HG03457 (cell line): ENCODE results near the gene DTWD1.
"Not testable (repeated sequence)": the region's sequence is repeated elsewhere in the genome, so short reads cannot be mapped to it uniquely, and the experiment has no call there.

ENCODE experiments used
- ATAC-seq: cut with Tn5 transposase; IDR thresholded peaks from one replicate; pipeline ENCODE4 v1.9.1; 2021; ENCODE audit warnings: moderate number of reproducible peaks; ENCODE audit not compliant: unreplicated experiment

DTWD1 gene

DNA sequence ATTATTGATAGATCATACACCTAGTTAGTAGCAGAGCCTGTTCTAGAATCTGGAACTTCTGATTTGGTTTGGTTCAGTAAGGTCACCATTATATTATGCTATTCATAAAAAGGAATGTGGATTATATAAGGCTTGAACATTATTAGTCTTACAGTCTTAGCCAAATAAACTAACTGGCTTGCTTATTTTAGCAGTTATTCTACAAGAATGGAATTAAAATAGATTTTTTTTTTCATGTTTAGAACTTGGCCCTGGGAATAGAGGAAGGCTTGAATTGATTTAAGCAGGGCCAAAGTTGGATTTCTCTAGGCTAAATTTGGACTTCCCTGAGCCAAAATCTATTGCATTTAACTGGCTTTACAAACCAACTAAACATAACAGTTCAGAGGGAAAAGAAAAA is 24.4 kb downstream of the DTWD1 start:
- ATAC-seq: no peak

DNA sequence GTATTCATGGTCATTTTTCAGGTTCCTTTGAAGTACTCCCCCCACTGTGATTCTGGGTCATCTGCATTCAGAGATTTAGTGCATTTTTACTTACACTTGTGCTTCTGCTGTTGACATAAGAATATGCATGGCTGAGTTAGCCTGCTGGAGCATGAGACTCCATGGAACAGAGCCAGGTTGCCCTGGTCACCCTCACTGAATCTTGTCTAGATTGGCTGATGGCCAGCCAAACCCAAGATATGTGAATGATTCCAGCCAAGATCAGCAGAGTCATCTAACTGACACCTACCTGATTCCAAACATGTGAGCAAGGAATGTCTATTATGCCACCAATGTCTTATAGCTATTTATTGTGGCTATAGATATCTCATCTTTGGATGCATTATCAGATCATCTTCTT is 25.1 kb downstream of the DTWD1 start:
- no peak for ATAC-seq

DNA sequence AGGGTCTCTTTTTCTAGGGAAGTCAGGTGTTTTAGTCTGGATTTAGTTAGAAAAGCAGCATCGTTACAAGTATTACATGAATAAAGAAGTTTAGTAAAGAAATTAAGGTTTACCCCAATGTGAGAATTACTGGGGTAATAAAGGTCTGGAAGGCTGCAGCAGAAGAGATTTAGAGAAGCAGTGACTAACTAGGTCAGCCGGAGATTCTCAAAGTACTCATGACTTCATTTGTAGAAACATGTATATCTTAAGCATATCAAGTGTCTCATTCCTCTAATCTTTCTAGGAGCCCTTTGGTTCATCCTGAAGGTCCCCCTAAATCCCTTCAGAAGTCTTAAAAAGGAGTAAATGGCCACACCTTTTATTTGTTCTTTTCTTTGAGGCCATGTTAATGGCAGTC is 26.0 kb downstream of the DTWD1 start:
- ATAC-seq: no peak

DNA sequence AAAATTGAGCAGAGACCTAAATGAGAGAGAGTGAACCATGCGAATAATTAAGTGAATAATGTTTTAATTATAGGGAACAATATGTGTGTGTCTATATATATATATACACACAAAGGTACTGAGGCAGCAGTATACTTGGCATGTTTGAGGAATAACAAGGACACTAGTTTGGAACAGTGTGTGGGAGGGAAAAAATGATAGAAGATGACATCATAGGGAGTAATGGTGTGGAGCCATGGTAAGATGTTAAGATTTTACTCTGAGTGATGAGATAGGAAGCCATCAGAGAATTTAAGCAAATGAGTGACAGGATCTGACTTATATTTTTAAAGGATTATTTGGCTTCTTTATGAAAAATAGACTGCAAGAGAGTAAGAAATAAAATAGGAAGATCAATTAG is 29.1 kb downstream of the DTWD1 start:
- no peak for ATAC-seq

DNA sequence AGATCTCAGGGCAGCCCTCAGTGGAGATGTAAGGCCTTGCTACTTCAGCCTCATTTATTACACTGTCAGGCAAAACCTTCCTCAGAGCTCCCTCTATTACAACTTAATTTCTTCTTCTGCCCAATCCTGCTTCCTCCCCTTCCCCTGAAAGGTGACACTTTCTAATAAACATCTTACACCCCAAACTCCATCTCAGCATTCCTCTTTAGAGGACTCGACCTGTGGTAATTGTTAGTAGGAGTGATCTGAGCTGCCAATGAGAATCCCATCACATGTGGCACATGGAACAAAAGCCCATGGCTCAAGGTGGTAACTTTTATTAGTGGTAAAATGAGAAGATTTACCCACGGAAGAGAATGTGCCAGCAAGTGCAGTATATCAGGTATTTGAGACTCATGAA is 29.8 kb downstream of the DTWD1 start:
- no peak for ATAC-seq

DNA sequence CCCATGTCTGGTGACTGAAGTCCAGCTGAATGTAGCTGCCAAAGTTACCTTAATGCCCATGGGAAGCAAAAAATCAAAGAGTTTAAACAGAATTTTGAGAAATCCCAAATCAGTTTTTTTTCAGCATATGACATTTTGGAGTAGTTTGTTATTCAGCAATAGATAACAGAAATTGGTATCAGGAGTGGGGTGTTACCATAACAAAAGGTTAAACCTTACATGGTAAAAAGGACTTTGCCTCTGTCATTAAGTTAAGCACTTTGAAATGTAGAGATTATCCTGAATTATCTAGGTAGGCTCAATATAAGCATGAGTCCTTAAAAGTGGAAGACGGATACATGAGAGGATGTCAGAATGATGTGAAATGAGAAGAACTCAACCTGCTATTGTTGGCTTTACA is 32.1 kb downstream of the DTWD1 start:
- ATAC-seq: no peak

DNA sequence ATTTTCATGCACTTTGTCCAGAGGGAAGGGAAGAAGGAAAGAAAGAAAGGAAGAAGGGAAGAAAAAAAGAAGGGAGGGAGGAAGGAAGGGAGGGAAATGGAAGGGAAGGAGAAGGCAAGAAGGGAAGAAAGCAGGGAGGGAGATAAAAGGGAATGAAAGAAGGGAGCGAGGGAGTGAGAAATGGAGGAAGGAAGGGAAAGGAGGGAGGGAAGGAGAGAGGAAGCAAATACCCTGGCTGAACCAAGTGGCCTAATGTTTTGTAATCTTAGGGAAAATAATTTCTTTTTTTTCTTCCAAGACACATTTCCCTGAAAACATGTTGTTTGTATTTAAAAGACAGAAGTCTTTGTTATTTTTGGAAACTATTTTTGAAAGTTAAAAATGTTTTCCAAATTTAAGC is 35.9 kb downstream of the DTWD1 start:
- ATAC-seq: no peak

DNA sequence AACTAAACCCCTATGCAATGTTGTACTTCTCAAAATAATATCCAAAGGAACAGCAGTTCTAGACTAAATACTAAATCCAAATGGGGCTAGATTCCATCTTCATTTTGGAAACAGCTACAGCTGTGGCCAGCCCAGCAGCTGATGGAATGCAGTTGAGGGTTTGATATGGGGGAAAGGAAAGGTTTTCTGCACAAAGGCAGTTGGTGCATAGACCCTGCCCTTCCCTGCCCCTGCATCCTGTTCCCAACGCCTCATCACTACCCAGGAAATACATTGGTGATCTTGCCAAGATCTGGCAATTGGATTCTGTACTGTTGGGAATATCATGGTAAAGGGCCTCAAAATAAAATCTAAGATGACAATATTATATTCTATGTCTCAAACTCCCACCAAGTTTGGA is 43.9 kb downstream of the DTWD1 start:
- no peak for ATAC-seq

DNA sequence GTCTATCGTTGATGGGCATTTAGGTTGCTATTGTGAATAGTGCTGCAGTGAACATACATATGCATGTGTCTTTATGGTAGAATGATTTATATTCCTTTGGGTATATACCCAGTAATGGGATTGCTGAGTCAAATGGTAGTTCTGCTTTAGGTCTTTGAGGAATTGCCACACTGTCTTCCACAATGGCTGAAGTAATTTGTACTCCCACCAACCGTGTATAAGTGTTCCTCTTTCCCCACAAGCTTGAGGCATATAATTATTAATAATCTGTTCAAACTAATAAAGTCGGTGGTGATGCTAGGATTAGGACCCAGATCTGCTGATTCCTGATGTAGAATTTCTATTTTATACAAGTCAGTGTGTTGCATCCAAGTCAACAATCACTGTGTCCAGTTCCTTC is 45.6 kb downstream of the DTWD1 start:
- ATAC-seq: not testable (repeated sequence)

DNA sequence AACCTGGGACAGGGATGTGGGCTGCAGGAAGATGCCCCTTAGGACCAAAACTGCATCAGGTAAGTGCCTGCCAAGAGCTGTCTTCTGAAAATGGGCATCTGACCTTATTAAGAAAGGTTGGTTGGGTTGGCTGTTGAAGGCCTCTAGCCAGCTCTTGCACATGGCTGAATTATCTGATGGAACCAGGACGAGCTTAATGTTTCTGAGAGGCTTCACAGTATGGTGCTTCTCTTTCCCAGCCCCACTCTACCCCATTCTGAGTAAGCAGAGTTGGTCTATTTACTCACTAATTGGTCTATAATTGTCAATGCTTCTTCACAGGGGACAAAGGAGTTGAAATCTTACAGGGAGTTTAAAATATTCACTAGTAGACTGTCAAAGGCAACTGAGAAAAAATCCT is 48.4 kb downstream of the DTWD1 start:
- no peak for ATAC-seq

DNA sequence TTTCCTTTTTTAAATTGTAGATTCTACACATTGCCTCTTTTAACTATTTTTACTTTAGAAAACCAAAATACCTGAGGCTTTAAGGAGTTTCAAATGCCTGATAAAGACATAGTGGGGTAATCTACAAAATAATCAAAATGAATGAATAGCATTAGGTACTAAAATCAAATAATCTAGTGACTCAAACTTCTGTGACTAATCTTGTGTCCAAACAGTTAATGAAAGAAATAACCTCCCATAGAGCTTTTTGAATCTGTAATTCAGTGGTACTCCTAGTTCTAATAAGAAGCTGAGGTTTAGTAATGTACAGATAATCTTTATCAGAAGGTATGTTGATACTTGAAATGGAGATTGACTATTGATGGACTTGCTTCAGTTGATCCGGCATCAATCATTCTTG is 53.0 kb downstream of the DTWD1 start:
- ATAC-seq: no peak

DNA sequence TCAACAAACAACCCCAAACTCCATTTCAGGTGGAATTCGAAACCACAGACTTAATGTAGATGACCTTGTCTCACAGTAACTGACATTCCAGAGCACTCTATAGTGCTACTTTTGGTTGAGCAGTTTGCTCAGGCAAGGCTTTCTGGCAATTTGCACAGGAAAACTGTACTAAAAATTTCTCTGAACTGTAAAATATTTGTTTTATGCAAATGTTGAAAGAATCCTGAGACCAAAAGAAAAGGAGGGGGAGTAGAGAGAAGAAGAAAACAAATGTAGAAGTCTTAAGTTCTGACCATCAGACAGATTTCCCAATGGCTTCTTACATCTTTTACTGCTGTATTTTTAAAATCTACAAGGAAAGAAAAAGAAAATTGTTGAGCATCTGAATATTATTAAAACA is 53.5 kb downstream of the DTWD1 start:
- no peak for ATAC-seq

DNA sequence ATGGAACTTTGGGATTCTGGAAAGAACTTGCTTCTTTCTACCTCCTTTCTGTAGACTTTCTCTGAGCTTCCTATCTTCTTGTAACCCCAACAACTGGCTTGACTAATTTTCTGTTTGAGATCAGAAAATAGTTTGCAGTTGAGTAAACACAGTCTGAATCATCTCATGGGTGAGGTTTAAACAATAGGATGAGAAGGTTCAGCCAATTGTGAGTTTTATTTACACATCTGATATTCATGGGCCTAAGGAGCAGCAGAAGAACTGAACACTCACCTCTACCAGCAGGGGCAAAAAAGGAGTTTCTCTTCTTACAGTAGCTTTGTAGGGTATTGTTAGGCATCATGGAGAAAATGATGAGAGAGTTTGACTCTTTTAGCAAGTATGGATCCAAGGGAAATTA is 54.2 kb downstream of the DTWD1 start:
- no peak for ATAC-seq

DNA sequence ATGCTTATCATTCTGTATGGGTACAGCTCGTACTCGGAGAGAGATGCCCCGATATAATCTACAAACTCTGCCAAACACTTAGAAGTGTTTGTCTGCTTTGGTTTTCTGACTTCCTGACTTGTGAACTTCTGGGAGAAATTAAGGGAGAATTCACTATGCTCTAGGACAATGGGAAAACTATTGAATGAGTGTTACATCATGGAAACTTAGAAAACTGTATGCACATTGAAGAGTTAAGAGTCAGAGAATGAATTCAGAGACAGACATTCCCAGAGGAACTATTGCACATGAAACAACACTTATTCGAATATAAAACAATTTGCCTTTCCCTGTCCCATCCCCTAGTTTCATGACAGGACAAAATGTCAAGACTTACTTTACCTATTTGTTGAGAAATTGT is 57.8 kb downstream of the DTWD1 start:
- no peak for ATAC-seq

DNA sequence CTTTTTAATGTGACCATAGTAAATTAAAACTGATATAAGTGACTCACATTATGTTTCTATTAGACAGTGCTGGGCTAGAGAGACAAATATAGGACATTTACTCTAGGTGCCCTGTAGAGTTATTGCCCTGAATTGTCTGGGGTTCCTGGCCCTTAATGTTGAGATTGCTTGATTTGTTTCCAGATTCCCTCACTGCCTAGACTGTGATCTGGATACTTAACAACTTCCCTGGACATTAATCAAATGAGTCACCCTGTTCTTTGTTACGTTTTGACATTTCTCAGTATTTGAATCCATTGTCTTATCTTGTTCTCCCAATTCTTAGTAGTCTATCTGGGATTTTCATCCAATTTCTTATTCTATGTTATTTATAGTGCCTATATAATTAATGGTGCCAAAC is 65.8 kb downstream of the DTWD1 start:
- ATAC-seq: no peak

DNA sequence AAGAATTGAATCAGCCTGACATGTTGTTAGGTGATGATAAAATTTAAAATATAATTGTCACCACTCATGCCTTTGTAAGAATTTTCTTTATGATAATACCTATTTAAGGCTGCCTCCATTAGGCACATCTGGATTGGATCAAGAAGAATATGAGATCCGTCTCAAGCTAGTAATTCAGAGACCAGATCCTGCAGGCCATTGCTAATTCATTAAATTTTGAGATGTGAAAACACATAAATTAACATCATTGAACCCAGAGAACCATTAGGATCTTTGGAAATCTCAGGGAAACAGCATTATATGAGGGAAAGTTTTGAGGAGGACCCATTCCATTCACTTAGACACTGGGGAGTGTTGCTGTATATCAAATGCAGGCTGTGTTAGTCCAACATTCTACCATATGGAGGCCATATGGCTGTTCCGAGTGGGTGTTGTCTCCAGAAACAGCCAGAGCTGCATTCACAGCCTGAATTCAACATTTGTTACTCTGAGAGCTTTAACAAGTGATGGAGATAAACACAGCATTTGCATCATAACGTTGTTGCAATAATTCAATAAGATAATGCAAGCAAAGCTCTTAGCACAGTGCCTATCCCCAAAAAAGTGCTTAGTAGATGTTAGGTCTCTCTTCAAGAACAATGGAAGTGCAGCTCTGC is 67.4 kb downstream of the DTWD1 start:
- no peak for ATAC-seq

DNA sequence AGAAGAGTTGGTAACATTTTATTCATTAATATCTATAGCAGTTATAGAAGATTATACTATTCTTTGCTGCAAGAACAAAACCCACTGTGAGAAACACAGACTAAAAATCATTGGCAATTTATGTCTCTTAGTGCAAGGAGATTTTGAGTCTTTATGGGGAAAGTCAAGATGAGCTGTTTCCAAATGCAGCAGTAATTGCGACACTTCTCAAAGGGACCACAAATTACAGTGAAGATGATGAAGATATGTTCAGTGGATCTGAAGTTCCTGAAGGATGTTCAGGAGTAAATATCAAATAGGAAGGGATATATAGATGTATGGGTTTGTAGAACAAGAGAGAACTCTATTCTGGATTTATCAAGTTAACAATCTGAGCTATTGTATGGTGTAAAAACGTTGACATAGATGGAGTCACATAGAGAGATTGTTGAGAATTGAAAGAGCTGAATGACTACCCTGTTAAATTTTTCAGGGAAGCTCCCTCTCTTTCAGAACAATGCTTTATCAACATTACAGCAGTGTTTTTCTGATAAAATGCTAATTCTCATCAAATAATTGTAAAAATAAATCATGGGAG is 71.8 kb downstream of the DTWD1 start:
- no peak for ATAC-seq

DNA sequence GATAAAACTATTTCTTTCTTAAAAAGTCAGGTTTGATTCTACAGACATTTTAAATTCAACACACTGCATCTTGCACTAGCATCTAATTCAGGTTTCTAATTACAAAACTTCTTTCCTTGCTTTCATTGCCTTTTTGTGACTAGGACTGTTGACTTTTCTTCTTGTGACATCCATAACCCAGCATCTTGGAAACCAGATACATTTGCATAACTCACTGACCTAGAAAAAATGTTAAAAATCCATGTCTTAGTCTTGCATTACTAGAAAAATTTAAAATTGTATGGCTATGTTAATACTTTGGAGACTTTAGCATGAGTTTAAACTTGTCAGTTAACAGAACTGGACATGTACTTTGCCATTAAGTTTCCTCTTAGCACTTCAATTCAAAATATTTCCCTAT is 72.7 kb downstream of the DTWD1 start:
- no peak for ATAC-seq

DNA sequence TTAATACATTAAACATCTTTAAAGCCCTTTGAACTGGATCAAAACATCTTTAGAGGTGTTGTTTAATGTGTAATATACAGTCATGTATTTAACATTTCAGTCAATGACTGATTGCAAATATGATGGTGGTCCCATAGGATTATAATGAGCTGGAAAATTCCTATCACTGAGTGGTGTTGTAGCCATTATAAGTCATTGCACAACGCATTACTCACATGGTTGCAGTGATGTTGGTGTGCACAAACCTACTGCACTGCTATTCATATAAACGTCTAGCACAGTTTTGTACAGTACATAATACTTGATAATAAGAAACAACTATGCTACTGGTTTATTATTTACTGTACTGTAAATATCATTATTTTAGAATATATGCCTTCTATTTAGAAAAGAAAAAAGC is 75.6 kb downstream of the DTWD1 start:
- ATAC-seq: no peak

DNA sequence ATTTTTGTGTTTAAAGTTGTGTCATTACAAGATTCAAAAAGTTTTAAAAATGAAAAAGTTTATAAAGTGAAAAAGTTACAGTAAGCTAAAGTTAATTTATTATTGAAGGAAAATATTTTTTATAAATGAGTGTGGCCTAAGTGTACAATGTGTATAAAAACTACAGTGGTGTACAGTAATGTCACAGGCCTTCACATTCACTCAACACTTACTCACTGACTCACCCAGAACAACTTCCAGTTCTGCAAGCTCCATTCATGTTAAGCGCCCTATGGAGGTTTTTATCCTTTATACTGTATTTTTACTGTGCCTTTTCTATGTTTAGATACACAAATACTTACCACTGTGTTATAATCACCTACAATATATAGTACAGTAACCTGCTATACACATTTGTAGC is 76.3 kb downstream of the DTWD1 start:
- no peak for ATAC-seq

DNA sequence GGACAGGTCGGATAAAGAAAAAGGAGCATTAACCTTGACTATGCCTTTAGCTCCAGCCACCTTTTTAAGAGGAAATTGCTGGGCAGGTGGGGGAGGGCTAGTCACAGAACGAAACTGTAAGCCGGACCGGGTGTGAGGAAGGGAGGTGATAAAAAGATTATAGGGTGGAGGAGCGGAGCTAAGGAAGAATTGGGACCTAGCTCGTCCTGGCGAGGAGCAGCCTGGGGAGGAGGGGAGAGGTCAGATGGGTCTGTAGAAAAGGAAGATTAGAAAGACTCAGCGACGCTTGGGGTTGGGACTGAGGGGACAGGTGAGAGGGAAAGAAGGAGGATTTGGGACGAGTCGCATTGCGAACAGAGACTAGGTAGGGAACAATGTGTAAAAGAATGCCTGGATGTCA is 82.1 kb downstream of the DTWD1 start:
- not testable (repeated sequence) for ATAC-seq
